HCT116 (cell line): ENCODE measurements around the gene CCDC183. TPM values are rescaled to one million over a fixed set of nuclear protein-coding genes. Genes with fewer than 3 reads are reported as not detected.

Experiments
- ATAC-seq: fragments of 200-7000 bp; cut with Tn5 transposase; 2 replicates; pipeline ENCODE4 v1.9.1; 2020; ENCODE audit warnings: mild to moderate bottlenecking, moderate library complexity
- BruUV-seq: library from RNA; stranded (reverse); fragments of 400-500 nt; replicated peaks from 2 replicates; lab custom pipeline; 2021; lab: Mats Ljungman, UMichigan
- CTCF ChIA-PET: fragments of 300-600 bp; sonication (Branson Sonifier 250); formaldehyde crosslinking; loops from one replicate; lab custom pipeline; 2021; ENCODE audit warnings: antibody characterized with exemption; lab: Charles Lee
- POLR2A ChIA-PET: fragments of 300-600, 350-600 bp; sonication (Branson Sonifier 250); formaldehyde crosslinking; loops from one replicate; lab custom pipeline; 2021; ENCODE audit warnings: antibody characterized with exemption; lab: Charles Lee
- RAD21 ChIA-PET, 2 experiments: fragments of 300-600 bp; sonication (Branson Sonifier 250); formaldehyde crosslinking; loops; one replicate each; lab custom pipeline; 2023; ENCODE audit warnings: low total read pairs in 2 of 2; ENCODE audit not compliant: uncharacterized antibody in 2 of 2, unreplicated experiment in 2 of 2, low non-redundant PET in 1 of 2; lab: Charles Lee
- DNase-seq: peaks from one replicate; pipeline ENCODE4 v3.0.0-alpha.2; 2010; ENCODE audit warnings: low read depth, low spot score
- H2AFZ ChIP-seq: fragments of 200-600 bp; shearing (Covaris generic), sonication (generic); 2 replicates; pipeline ENCODE4 v1.6.1; 2017; ENCODE audit warnings: low read depth, mixed run types, mixed read lengths, antibody characterized with exemption, low read length; ENCODE audit not compliant: poor library complexity, severe bottlenecking
- H3K27ac ChIP-seq: 2 replicates; pipeline ENCODE4 v1.5.1; 2012; ENCODE audit warnings: low read depth, low read length
- H3K27me3 ChIP-seq: fragments of 200-600 bp; sonication (generic); 2 replicates; pipeline ENCODE4 v1.6.1; 2016; ENCODE audit warnings: mixed run types, low read length, mixed read lengths; ENCODE audit not compliant: insufficient read depth
- H3K36me3 ChIP-seq, 2 experiments: fragments of 200-500 bp in 1 of 2; fragments of 200-600 bp in 1 of 2; sonication (Bioruptor generic) in 1 of 2; sonication (generic) in 1 of 2; 2 replicates each; pipeline versions ENCODE4 v1.5.1 to v1.6.1; 2014 to 2016; ENCODE audit warnings: low read length in 2 of 2, inconsistent platforms in 1 of 2, mixed read lengths in 1 of 2, mixed run types in 1 of 2; ENCODE audit not compliant: insufficient read depth in 2 of 2, control insufficient read depth in 1 of 2
- H3K4me1 ChIP-seq, 2 experiments: fragments of 200-600 bp in 1 of 2; sonication (generic) in 1 of 2; 2 replicates each; pipeline versions ENCODE4 v1.5.1 to v1.6.1; 2012 to 2017; ENCODE audit warnings: low read length in 2 of 2, inconsistent platforms in 1 of 2, mild to moderate bottlenecking in 1 of 2, mixed read lengths in 1 of 2, mixed run types in 1 of 2, moderate library complexity in 1 of 2; ENCODE audit not compliant: insufficient read depth in 2 of 2, control insufficient read depth in 1 of 2
- H3K4me2 ChIP-seq: fragments of 200-600 bp; sonication (generic); 2 replicates; pipeline ENCODE4 v1.6.1; 2017; ENCODE audit warnings: mixed run types, low read length, mixed read lengths
- H3K4me3 ChIP-seq, 2 experiments: fragments of 200-600 bp in 1 of 2; sonication (generic) in 1 of 2; replicated peaks in 1 of 2; 2 replicates each; pipeline ENCODE4 v1.5.1; 2011 to 2016; ENCODE audit warnings: low read length in 2 of 2, control low read depth in 1 of 2, low read depth in 1 of 2, mild to moderate bottlenecking in 1 of 2, mixed read lengths in 1 of 2, mixed run types in 1 of 2
- H3K79me2 ChIP-seq: fragments of 200-600 bp; sonication (generic); 2 replicates; pipeline ENCODE4 v1.6.1; 2017; ENCODE audit warnings: mild to moderate bottlenecking, mixed run types, low read length, moderate library complexity, mixed read lengths; ENCODE audit not compliant: insufficient read depth
- H3K9ac ChIP-seq: fragments of 200-600 bp; sonication (generic); 2 replicates; pipeline ENCODE4 v1.6.1; 2016; ENCODE audit warnings: low read length, mixed read lengths
- H3K9me2 ChIP-seq: fragments of 200-600 bp; sonication (generic), shearing (Covaris generic); 2 replicates; pipeline ENCODE4 v1.6.1; 2017; ENCODE audit warnings: mixed run types, mild to moderate bottlenecking, moderate library complexity; ENCODE audit not compliant: insufficient read depth
- H3K9me3 ChIP-seq, 2 experiments: fragments of 200-500 bp in 1 of 2; fragments of 200-600 bp in 1 of 2; sonication (Bioruptor generic) in 1 of 2; sonication (generic) in 1 of 2; 2 replicates each; pipeline ENCODE4 v1.6.1; 2014 to 2017; ENCODE audit warnings: low read length in 2 of 2, mixed read lengths in 2 of 2, inconsistent platforms in 1 of 2, low read depth in 1 of 2, mild to moderate bottlenecking in 1 of 2, mixed run types in 1 of 2, moderate library complexity in 1 of 2; ENCODE audit not compliant: control insufficient read depth in 1 of 2, insufficient read depth in 1 of 2
- H4K20me1 ChIP-seq: fragments of 200-600 bp; sonication (generic), shearing (Covaris generic); 2 replicates; pipeline ENCODE4 v1.6.1; 2017; ENCODE audit warnings: mixed run types, mild to moderate bottlenecking, moderate library complexity; ENCODE audit not compliant: insufficient read depth
- CBX3 ChIP-seq: IDR thresholded peaks from 2 replicates; pipeline ENCODE4 v1.6.1; 2012; ENCODE audit warnings: low read depth
- FOSL1 ChIP-seq: IDR thresholded peaks from 2 replicates; pipeline ENCODE4 v1.6.1; 2012; ENCODE audit warnings: low read depth
- POLR2A ChIP-seq: IDR thresholded peaks from 2 replicates; pipeline ENCODE4 v1.7.0; 2011; ENCODE audit warnings: borderline replicate concordance; ENCODE audit not compliant: insufficient read depth, insufficient read length; ENCODE audit errors: extremely low read depth
- POLR2AphosphoS5 ChIP-seq: IDR thresholded peaks from 2 replicates; pipeline ENCODE4 v1.6.1; 2011; ENCODE audit warnings: mild to moderate bottlenecking, low read depth, low read length, moderate library complexity
- RAD21 ChIP-seq: IDR thresholded peaks from 2 replicates; pipeline ENCODE4 v1.6.1; 2012; ENCODE audit warnings: low read depth, mild to moderate bottlenecking
- TCF7L2 ChIP-seq: IDR thresholded peaks from 2 replicates; pipeline ENCODE4 v1.7.0; 2011; ENCODE audit warnings: borderline replicate concordance, inconsistent platforms; ENCODE audit not compliant: insufficient read depth, insufficient read length; ENCODE audit errors: extremely low read depth
- YY1 ChIP-seq: IDR thresholded peaks from 2 replicates; pipeline ENCODE4 v1.6.1; 2011; ENCODE audit warnings: low read length, low read depth, moderate library complexity, mild to moderate bottlenecking; ENCODE audit not compliant: insufficient replicate concordance; ENCODE audit errors: extremely low read depth
- ZBTB33 ChIP-seq: IDR thresholded peaks from 2 replicates; pipeline ENCODE4 v1.6.1; 2011; ENCODE audit warnings: mild to moderate bottlenecking, low read length, moderate library complexity; ENCODE audit not compliant: insufficient replicate concordance; ENCODE audit errors: extremely low read depth
- ZFX ChIP-seq: fragments of 450-650 bp; IDR thresholded peaks from 2 replicates; pipeline ENCODE4 v1.6.1; 2017
- intact Hi-C: fragments of 100-400 bp; cut with micrococcal nuclease; formaldehyde crosslinking; loops from 2 replicates; pipeline ENCODE4 v1.10.0; 2022
- total RNA-seq: library from RNA; stranded (reverse); gene quantifications from one replicate; pipeline ENCODE4 v1.2.1, GENCODE V29; 2021; ENCODE audit not compliant: unreplicated experiment

Gene CCDC183
- total RNA-seq, 1 experiment from 2014 or later = 2.8 TPM

GRCh38 chr9:136848393-136849037 lies 52.4 kb downstream of the CCDC183 start:
- peaks cover 16% of the 10 kb centered on the region; the same call in 1 of the 2 replicates for H3K79me2 ChIP-seq
- peak overlapping the region; percentile 96 for H3K9ac ChIP-seq
- DNase-seq = no peak
- H3K4me2 ChIP-seq = peak overlapping the region; percentile 98
- ChIA-PET POLR2A (no interaction called here), CTCF (interaction anchor here (1.4 to 2.2 kb wide), 3 partner anchors 38 to 187 kb away, joined by 3 to 9 read pairs (median 4); partner anchors contain the start of gene TRAF2), RAD21 (no interaction called here)
- BruUV-seq = TSS peak; percentile 80
- H3K4me1 ChIP-seq = peaks cover 5 to 19% of the 10 kb centered on the region in 2 experiments; a peak in 3 of 4 replicates
- intact Hi-C loops = loop anchor here (2.0 to 10.0 kb wide), 3 partner anchors 58 to 179 kb away; partner anchors contain the start of genes ABCA2, C8G, FBXW5 and TMEM141
- no peaks in the 10 kb centered on the region for H4K20me1 ChIP-seq
- no peaks in the 10 kb centered on the region for H3K27me3 ChIP-seq
- ATAC-seq = peak; percentile 27
- H2AFZ ChIP-seq = no peak overlapping the region
- H3K4me3 ChIP-seq = peak overlapping the region; percentile 85 to 99
- peaks cover 0 to 14% of the 10 kb centered on the region in 2 experiments; a peak in 1 of 4 replicates for H3K36me3 ChIP-seq
- TF ChIP-seq CBX3 (no peak), ZFX (0 out of 2 replicates have a peak, but pooled peaks have one; percentile 48)
- TF ChIP-seq, all 23 proteins: peak for 1
- H3K27ac ChIP-seq = peak overlapping the region; percentile 88
- no peaks in the 10 kb centered on the region for H3K9me2 ChIP-seq
- H3K9me3 ChIP-seq = no peaks in the 10 kb centered on the region

GRCh38 chr9:136849038-136849959 lies 53.2 kb downstream of the CCDC183 start, which contains the start of gene PHPT1:
PHPT1 (plus strand) TSS chr9:136849409; CDS start chr9:136849431, 22 bp downstream.
- H3K27ac ChIP-seq = peak within 1 kb of the TSS; percentile 88
- no peaks in the 10 kb centered on the region for H3K9me3 ChIP-seq
- CTCF ChIA-PET = interaction anchor here (2.2 kb wide), 1 partner anchor 180 kb away, joined by 9 read pairs; no protein-coding TSS in a partner anchor
- H3K4me3 ChIP-seq = peak within 1 kb of the TSS; percentile 85 to 99
- TF ChIP-seq TCF7L2 (peak; percentile 67), FOSL1 (no peak), POLR2AphosphoS5 (peak; percentile 82), POLR2A (peak; percentile 76), RAD21 (no peak), ZBTB33 (peak; percentile 11), YY1 (peak; percentile 77)
- H3K36me3 ChIP-seq = peaks cover 0 to 14% of the 10 kb centered on the region in 2 experiments; a peak in 1 of 4 replicates
- RAD21 ChIA-PET = no interaction called here
- no peaks in the 10 kb centered on the region for H3K9me2 ChIP-seq
- POLR2A ChIA-PET = no interaction called here
- no TSS peak for BruUV-seq
- intact Hi-C loops = loop anchor here (2.0 to 10.0 kb wide), 3 partner anchors 58 to 178 kb away; partner anchors contain the start of genes ABCA2, C8G, FBXW5 and TMEM141
- H2AFZ ChIP-seq = no peak within 1 kb of the TSS
- H3K27me3 ChIP-seq = no peaks in the 10 kb centered on the region
- DNase-seq = peak; percentile 98
- peak; percentile 76 for ATAC-seq
- H3K4me1 ChIP-seq = peaks cover 4 to 17% of the 10 kb centered on the region in 2 experiments; a peak in 2 of 4 replicates
- peak within 1 kb of the TSS; percentile 96 for H3K9ac ChIP-seq
- peak within 1 kb of the TSS; percentile 98 for H3K4me2 ChIP-seq
- H3K79me2 ChIP-seq = peaks cover 16% of the 10 kb centered on the region; the same call in 1 of the 2 replicates
- no peaks in the 10 kb centered on the region for H4K20me1 ChIP-seq
